Measurements from ENCODE around the gene MINPP1.

- TF ChIP-seq USF1 (IDR thresholded peaks at IDR 0.05; ENCODE audit: borderline replicate concordance, low read depth) (no peak), CTCF (IDR thresholded peaks at IDR 0.05) (no peak), RAD21 (IDR thresholded peaks at IDR 0.05; ENCODE audit: low read length) (no peak), EP300 (IDR thresholded peaks at IDR 0.05; ENCODE audit: borderline replicate concordance in 1 of 2, low read depth in 1 of 2, low read length in 1 of 2) (no peak), NRF1 (IDR thresholded peaks at IDR 0.05; ENCODE audit: low read depth, low read length) (no peak), GABPA (IDR thresholded peaks at IDR 0.05; ENCODE audit: low read depth) (no peak), MAX (IDR thresholded peaks at IDR 0.05; ENCODE audit: low read depth) (no peak), SMC3 (IDR thresholded peaks at IDR 0.05; ENCODE audit: low read depth, low read length) (no peak), JUND (IDR thresholded peaks at IDR 0.05) (no peak), RXRA (IDR thresholded peaks at IDR 0.05; ENCODE audit: borderline replicate concordance, low read depth) (no peak), FOXM1 (IDR thresholded peaks at IDR 0.05; ENCODE audit: low read depth) (no peak), CHD2 (IDR thresholded peaks at IDR 0.05; ENCODE audit: low read length, partially characterized antibody) (no peak), REST (IDR thresholded peaks at IDR 0.05; ENCODE audit: low read depth, low read length) (no peak)
Observed at GRCh38 chr10:87519582-87519981, 14.9 kb downstream of the MINPP1 start.

Data from SK-N-SH (cell line).